Liver (tissue), 9 donors: ENCODE results near the gene STK17A. TPM values are rescaled to one million over a fixed set of nuclear protein-coding genes. Genes with fewer than 3 reads are reported as not detected.

Experiments
- DNase-seq: peaks from one replicate; pipeline ENCODE4 v3.0.0-alpha.2; 2017; ENCODE audit warnings: low spot score
- H3K27ac ChIP-seq, 2 donors: one replicate each; pipeline ENCODE4 v1.7.0; 2013; ENCODE audit warnings: inconsistent platforms in 2 of 2, low read length in 2 of 2, control low read depth in 1 of 2, low read depth in 1 of 2, mild to moderate bottlenecking in 1 of 2
- H3K27me3 ChIP-seq, 4 donors: one replicate each; pipeline versions ENCODE4 v1.6.1 to v1.7.0; 2013; ENCODE audit warnings: low read length in 3 of 4, inconsistent platforms in 1 of 4, mild to moderate bottlenecking in 1 of 4, moderate library complexity in 1 of 4; ENCODE audit not compliant: control insufficient read depth in 4 of 4, insufficient read depth in 4 of 4
- H3K36me3 ChIP-seq, 4 donors: one replicate each; pipeline versions ENCODE4 v1.6.1 to v1.7.0; 2013; ENCODE audit warnings: low read length in 3 of 4, mild to moderate bottlenecking in 3 of 4, low read depth in 1 of 4, moderate library complexity in 1 of 4; ENCODE audit not compliant: control insufficient read depth in 4 of 4, insufficient read depth in 3 of 4
- H3K4me1 ChIP-seq, 4 donors: one replicate each; pipeline versions ENCODE4 v1.6.1 to v1.7.0; 2013; ENCODE audit warnings: low read length in 3 of 4, mild to moderate bottlenecking in 3 of 4, moderate library complexity in 1 of 4; ENCODE audit not compliant: control insufficient read depth in 4 of 4, insufficient read depth in 4 of 4
- H3K4me3 ChIP-seq, 3 donors: one replicate each; pipeline versions ENCODE4 v1.6.1 to v1.7.0; 2013; ENCODE audit warnings: low read length in 3 of 3, control low read depth in 1 of 3, low read depth in 1 of 3, mild to moderate bottlenecking in 1 of 3
- H3K9ac ChIP-seq, 2 donors: one replicate each; pipeline ENCODE4 v1.7.0; 2013; ENCODE audit warnings: low read length in 2 of 2, mild to moderate bottlenecking in 2 of 2, moderate library complexity in 2 of 2, control low read depth in 1 of 2, low read depth in 1 of 2
- H3K9me3 ChIP-seq, 4 donors: one replicate each; pipeline versions ENCODE4 v1.6.1 to v1.7.0; 2013; ENCODE audit warnings: low read length in 3 of 4; ENCODE audit not compliant: control insufficient read depth in 4 of 4
- ATF3 ChIP-seq: IDR thresholded peaks from 2 replicates; pipeline ENCODE4 v1.6.1; 2016; ENCODE audit warnings: antibody characterized with exemption
- EGR1 ChIP-seq, 2 donors: IDR thresholded peaks; 2 replicates each; pipeline ENCODE4 v1.6.1; 2016 to 2018; ENCODE audit warnings: antibody characterized with exemption in 2 of 2, low read depth in 2 of 2
- FOXA1 ChIP-seq: IDR thresholded peaks from 2 replicates; pipeline ENCODE4 v1.6.1; 2016; ENCODE audit warnings: antibody characterized with exemption
- HNF4A ChIP-seq, 2 donors: conservative IDR thresholded peaks; 2 replicates each; pipeline ENCODE4 v1.6.1; 2016; ENCODE audit warnings: antibody characterized with exemption in 2 of 2, mild to moderate bottlenecking in 2 of 2
- HNF4G ChIP-seq: IDR thresholded peaks from 2 replicates; pipeline ENCODE4 v1.6.1; 2016; ENCODE audit warnings: antibody characterized with exemption
- MAX ChIP-seq: IDR thresholded peaks from 2 replicates; pipeline ENCODE4 v1.6.1; 2016; ENCODE audit warnings: antibody characterized with exemption
- RAD21 ChIP-seq, 2 donors: IDR thresholded peaks; 2 replicates each; pipeline ENCODE4 v1.6.1; 2016; ENCODE audit warnings: antibody characterized with exemption in 2 of 2, mild to moderate bottlenecking in 2 of 2
- REST ChIP-seq: IDR thresholded peaks from 2 replicates; pipeline ENCODE4 v1.6.1; 2016; ENCODE audit warnings: antibody characterized with exemption, mild to moderate bottlenecking
- RXRA ChIP-seq, 2 donors: IDR thresholded peaks; 2 replicates each; pipeline ENCODE4 v1.6.1; 2017 to 2018; ENCODE audit warnings: antibody characterized with exemption in 2 of 2, mild to moderate bottlenecking in 1 of 2
- SP1 ChIP-seq: IDR thresholded peaks from 2 replicates; pipeline ENCODE4 v1.6.1; 2018; ENCODE audit warnings: antibody characterized with exemption, mild to moderate bottlenecking
- TAF1 ChIP-seq: conservative IDR thresholded peaks from 2 replicates; pipeline ENCODE4 v1.6.1; 2016; ENCODE audit warnings: antibody characterized with exemption, mild to moderate bottlenecking
- YY1 ChIP-seq: IDR thresholded peaks from 2 replicates; pipeline ENCODE4 v1.6.1; 2016; ENCODE audit warnings: antibody characterized with exemption, mild to moderate bottlenecking
- WGBS: extraction: QIAGEN DNeasy Blood & Tissue Kit; methylation state at CpG from one replicate; pipeline ENCODE4 v1.1.7; 2013; 5-methylcytosine and 5-hydroxymethylcytosine counted together
- polyA plus RNA-seq, 2 donors: library from polyadenylated mRNA; stranded (reverse) in 1 of 2; unstranded in 1 of 2; fragments of 200-250 nt in 1 of 2; fragments of >200 nt in 1 of 2; fragmentation: Nextera tagmentation in 1 of 2; extraction: Ambion mirVana in 1 of 2; gene quantifications; one replicate each; pipeline versions ENCODE4 v1.2.1 to v1.2.3, GENCODE V29; 2013 to 2015
- total RNA-seq, 2 donors: library from RNA; depleted of rRNA; stranded (reverse); fragments of >200 nt; gene quantifications; one replicate each; pipeline ENCODE4 v1.2.3, GENCODE V29; 2014
- TF ChIP-seq, protein P1 (sequence below): IDR thresholded peaks from 2 replicates; pipeline ENCODE4 v1.6.1; 2016; ENCODE audit warnings: antibody characterized with exemption
- donor health status: healthy.
- donor health status: healthy.
- donor health status: healthy.
- donor health status: healthy.
- donor health status: healthy.

STK17A gene
- total and polyA plus RNA-seq, 4 donors, result 3.0 to 18.2 (median 7.2) TPM

- Histone ChIP-seq H3K9ac (no peak overlapping the region), H3K4me1 (peaks cover 11 to 21% (median 15%) of the 10 kb centered on the region in 4 donors), H3K36me3 (peaks cover 2 to 16% (median 6%) of the 10 kb centered on the region in 4 donors), H3K27me3 (no peaks in the 10 kb centered on the region), H3K4me3 (no peak overlapping the region), H3K27ac (peak overlapping the region; percentile 8 to 28), H3K9me3 (no peaks in the 10 kb centered on the region)
- peak in 1 of 2 donors; percentile 31 for TF ChIP-seq HNF4A (conservative IDR thresholded peaks at IDR 0.05)
- peak in 1 of 2 donors; percentile 21 for TF ChIP-seq RXRA (IDR thresholded peaks at IDR 0.05)
- TF ChIP-seq TAF1, result no peak
- WGBS, result 43% methylated on average over 3 of the region's 3 CpGs
- DNase-seq, result no peak
Measured at GRCh38 chr7:43640679-43641078, 57.8 kb downstream of the STK17A start.

- DNase-seq, result no peak
- H3K36me3 ChIP-seq, result peaks cover 2 to 15% (median 8%) of the 10 kb centered on the region in 4 donors
- H3K4me3 ChIP-seq, result no peak overlapping the region
- WGBS, result 95% methylated on average over 13 of the region's 13 CpGs
- H3K27me3 ChIP-seq, result no peaks in the 10 kb centered on the region
- no peak overlapping the region for H3K27ac ChIP-seq
- H3K4me1 ChIP-seq, result peaks cover 11 to 28% (median 17%) of the 10 kb centered on the region in 4 donors
- H3K9me3 ChIP-seq, result no peaks in the 10 kb centered on the region
- no peak overlapping the region for H3K9ac ChIP-seq
- TF ChIP-seq SP1, result no peak
- TF ChIP-seq RAD21 (IDR thresholded peaks at IDR 0.05), result no peak
- no peak for TF ChIP-seq HNF4G
- TF ChIP-seq EGR1 (IDR thresholded peaks at IDR 0.05; ENCODE audit: low read depth in 2 of 2), result no peak
- TF ChIP-seq YY1, result no peak
- no peak for TF ChIP-seq RXRA (IDR thresholded peaks at IDR 0.05)
- no peak for TF ChIP-seq MAX
- TF ChIP-seq ATF3, result no peak
- no peak for TF ChIP-seq REST
Measured at GRCh38 chr7:43642897-43643630, 60.2 kb downstream of the STK17A start.

DNA sequence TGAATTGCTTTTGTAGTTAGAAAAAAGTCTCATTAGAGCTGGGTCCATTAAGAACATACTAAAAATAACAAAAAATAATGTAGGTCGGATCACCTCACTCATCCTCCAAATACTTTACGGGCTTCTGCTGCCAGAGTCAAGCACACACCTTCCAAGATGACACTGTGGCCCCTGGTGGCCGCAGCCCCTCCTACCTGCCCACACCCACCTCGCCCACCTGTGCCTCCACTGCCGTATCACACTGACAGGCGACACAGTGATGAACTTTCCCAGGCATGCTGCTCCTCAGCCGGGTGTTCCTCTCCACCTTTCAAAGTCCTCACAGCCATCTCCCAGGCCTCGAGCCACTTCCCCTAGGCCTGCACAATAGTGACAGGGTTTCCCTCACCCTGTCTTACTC is 60.9 kb downstream of the STK17A start:
- Histone ChIP-seq H3K27me3 (no peaks in the 10 kb centered on the region), H3K9me3 (no peaks in the 10 kb centered on the region), H3K9ac (no peak overlapping the region), H3K4me1 (peaks cover 11 to 28% (median 18%) of the 10 kb centered on the region in 4 donors), H3K4me3 (no peak overlapping the region), H3K27ac (no peak overlapping the region), H3K36me3 (peaks cover 2 to 15% (median 8%) of the 10 kb centered on the region in 4 donors)
- no peak for DNase-seq
- WGBS, result 83% methylated on average over 8 of the region's 8 CpGs
- no peak for TF ChIP-seq YY1
- no peak for TF ChIP-seq HNF4A (conservative IDR thresholded peaks at IDR 0.05)
- no peak for TF ChIP-seq ATF3
- TF ChIP-seq, protein P1, sequence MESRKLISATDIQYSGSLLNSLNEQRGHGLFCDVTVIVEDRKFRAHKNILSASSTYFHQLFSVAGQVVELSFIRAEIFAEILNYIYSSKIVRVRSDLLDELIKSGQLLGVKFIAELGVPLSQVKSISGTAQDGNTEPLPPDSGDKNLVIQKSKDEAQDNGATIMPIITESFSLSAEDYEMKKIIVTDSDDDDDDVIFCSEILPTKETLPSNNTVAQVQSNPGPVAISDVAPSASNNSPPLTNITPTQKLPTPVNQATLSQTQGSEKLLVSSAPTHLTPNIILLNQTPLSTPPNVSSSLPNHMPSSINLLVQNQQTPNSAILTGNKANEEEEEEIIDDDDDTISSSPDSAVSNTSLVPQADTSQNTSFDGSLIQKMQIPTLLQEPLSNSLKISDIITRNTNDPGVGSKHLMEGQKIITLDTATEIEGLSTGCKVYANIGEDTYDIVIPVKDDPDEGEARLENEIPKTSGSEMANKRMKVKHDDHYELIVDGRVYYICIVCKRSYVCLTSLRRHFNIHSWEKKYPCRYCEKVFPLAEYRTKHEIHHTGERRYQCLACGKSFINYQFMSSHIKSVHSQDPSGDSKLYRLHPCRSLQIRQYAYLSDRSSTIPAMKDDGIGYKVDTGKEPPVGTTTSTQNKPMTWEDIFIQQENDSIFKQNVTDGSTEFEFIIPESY, result no peak
- TF ChIP-seq REST, result no peak
- TF ChIP-seq HNF4G, result no peak
- no peak for TF ChIP-seq FOXA1
- no peak for TF ChIP-seq SP1
- TF ChIP-seq MAX, result no peak
- no peak for TF ChIP-seq EGR1 (IDR thresholded peaks at IDR 0.05; ENCODE audit: low read depth in 2 of 2)
- TF ChIP-seq RXRA (IDR thresholded peaks at IDR 0.05), result no peak
- TF ChIP-seq RAD21 (IDR thresholded peaks at IDR 0.05), result no peak
- no peak for TF ChIP-seq TAF1
